Measurements from ENCODE around the gene POLG2.

DNA sequence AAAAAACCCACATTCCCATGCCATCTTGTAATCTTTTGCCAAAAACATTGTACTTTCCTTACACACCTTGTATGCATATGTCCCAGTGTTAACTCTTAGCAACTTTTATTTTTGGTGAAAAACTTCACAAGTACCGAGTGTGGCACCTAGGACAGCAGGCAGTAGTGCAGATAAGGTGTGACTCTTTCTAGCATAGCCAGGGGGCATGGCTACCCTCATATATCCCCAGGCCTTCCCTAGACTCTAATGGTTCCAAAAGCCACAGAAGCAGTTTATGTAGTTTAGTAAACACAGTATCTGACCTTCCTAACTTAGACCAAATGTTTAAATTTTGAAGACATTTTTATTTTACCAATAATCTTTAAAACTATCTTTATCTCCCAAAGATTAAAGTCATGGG is 68.4 kb downstream of the POLG2 start:
- TF ChIP-seq, protein P1, sequence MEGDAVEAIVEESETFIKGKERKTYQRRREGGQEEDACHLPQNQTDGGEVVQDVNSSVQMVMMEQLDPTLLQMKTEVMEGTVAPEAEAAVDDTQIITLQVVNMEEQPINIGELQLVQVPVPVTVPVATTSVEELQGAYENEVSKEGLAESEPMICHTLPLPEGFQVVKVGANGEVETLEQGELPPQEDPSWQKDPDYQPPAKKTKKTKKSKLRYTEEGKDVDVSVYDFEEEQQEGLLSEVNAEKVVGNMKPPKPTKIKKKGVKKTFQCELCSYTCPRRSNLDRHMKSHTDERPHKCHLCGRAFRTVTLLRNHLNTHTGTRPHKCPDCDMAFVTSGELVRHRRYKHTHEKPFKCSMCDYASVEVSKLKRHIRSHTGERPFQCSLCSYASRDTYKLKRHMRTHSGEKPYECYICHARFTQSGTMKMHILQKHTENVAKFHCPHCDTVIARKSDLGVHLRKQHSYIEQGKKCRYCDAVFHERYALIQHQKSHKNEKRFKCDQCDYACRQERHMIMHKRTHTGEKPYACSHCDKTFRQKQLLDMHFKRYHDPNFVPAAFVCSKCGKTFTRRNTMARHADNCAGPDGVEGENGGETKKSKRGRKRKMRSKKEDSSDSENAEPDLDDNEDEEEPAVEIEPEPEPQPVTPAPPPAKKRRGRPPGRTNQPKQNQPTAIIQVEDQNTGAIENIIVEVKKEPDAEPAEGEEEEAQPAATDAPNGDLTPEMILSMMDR (IDR thresholded peaks at IDR 0.05), result no peak
- TF ChIP-seq POLR2A (IDR thresholded peaks at IDR 0.05), result no peak
